ENCODE data around the gene RNF31.

The RNF31 gene

DNA sequence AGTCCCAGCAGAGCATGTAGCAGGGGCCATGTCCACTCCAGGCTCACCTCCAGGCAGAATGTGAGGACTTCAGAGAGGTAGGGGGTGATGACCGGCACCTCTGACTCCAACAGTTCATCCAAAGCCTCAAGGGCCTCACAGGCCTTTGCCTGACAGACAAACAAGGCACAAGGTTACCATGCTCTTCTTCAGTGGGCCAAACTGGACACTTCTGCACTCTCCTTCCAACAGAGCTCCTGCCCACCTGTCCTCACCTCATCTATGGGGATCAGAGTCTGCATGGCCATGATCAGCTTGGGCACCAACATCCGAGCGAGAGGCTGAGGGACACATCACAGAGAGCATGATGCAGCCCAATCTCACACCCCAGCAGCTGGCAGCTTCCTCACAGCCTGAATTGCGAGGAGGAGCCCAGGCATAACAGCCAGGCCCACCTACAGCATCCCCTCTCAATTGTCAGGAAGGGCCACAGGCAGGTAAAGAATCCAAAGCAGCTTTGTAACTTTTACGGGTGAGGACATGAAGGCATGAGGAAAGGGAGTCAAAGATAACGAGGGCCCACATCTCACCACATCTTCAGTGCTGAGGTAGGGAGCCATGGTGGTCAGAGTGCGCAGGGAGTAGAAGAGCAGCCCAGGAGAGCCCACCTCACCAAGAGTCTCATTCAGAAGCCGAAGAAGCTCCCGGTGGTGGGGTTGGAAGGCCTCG is 39.7 kb downstream of the RNF31 start:
- Mint-ChIP-seq H3K9me3 (no peaks in the 10 kb centered on the region), H3K27me3 (ENCODE audit: low read depth, poor library complexity) (peaks cover 10% of the 10 kb centered on the region), H3K27ac (peak overlapping the region; percentile 76), H3K4me1 (peaks cover 36% of the 10 kb centered on the region), H3K36me3 (ENCODE audit: low read depth) (peaks cover 25% of the 10 kb centered on the region), H3K4me3 (peak overlapping the region; percentile 89)
- TF ChIP-seq, protein P1, sequence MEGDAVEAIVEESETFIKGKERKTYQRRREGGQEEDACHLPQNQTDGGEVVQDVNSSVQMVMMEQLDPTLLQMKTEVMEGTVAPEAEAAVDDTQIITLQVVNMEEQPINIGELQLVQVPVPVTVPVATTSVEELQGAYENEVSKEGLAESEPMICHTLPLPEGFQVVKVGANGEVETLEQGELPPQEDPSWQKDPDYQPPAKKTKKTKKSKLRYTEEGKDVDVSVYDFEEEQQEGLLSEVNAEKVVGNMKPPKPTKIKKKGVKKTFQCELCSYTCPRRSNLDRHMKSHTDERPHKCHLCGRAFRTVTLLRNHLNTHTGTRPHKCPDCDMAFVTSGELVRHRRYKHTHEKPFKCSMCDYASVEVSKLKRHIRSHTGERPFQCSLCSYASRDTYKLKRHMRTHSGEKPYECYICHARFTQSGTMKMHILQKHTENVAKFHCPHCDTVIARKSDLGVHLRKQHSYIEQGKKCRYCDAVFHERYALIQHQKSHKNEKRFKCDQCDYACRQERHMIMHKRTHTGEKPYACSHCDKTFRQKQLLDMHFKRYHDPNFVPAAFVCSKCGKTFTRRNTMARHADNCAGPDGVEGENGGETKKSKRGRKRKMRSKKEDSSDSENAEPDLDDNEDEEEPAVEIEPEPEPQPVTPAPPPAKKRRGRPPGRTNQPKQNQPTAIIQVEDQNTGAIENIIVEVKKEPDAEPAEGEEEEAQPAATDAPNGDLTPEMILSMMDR (IDR thresholded peaks at IDR 0.05), result no peak
- no peak for DNase-seq

- H3K9me3 Mint-ChIP-seq, result no peaks in the 10 kb centered on the region
- peak overlapping the region; percentile 89 for H3K4me3 Mint-ChIP-seq
- H3K27me3 Mint-ChIP-seq (ENCODE audit: low read depth, poor library complexity), result peaks cover 10% of the 10 kb centered on the region
- peaks cover 31% of the 10 kb centered on the region for H3K36me3 Mint-ChIP-seq (ENCODE audit: low read depth)
- peaks cover 40% of the 10 kb centered on the region for H3K4me1 Mint-ChIP-seq
- peak overlapping the region; percentile 94 for H3K27ac Mint-ChIP-seq
- TF ChIP-seq, protein P1 (IDR thresholded peaks at IDR 0.05), result no peak
- DNase-seq, result no peak
Observed at GRCh38 chr14:24187539-24187915, 40.2 kb downstream of the RNF31 start.

GRCh38 chr14:24188251-24189058 is 41.2 kb downstream of the RNF31 start, which contains the start of gene IPO4:
Gene IPO4 (minus strand): TSS chr14:24188816. CDS start chr14:24188787, 29 bp downstream.
- DNase-seq, result peak; percentile 92
- TF ChIP-seq, protein P1 (IDR thresholded peaks at IDR 0.05), result no peak
- Mint-ChIP-seq H3K36me3 (ENCODE audit: low read depth) (peaks cover 38% of the 10 kb centered on the region), H3K9me3 (no peaks in the 10 kb centered on the region), H3K27ac (peak within 1 kb of the TSS; percentile 94), H3K27me3 (ENCODE audit: low read depth, poor library complexity) (peaks cover 10% of the 10 kb centered on the region), H3K4me1 (peaks cover 44% of the 10 kb centered on the region), H3K4me3 (peak within 1 kb of the TSS; percentile 89)

DNA sequence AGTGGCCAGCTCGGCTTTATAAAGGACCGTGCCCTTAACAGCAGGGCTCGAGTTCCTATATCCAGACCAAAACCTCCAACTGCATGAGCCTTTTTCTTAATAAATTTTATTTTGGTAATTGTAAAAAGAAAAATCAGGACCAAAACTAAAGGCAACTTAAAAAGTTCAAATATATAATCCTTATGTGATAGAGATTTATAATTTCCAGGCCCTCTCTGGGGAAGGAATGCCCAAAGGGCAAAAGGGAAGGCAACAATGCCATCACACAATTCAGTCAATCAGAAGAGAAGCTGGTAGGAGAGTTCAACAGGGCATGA is 41.7 kb downstream of the RNF31 start:
- peak overlapping the region; percentile 89 for H3K4me3 Mint-ChIP-seq
- TF ChIP-seq, protein P1 (IDR thresholded peaks at IDR 0.05), result no peak
- H3K27ac Mint-ChIP-seq, result peak overlapping the region; percentile 7

DNA sequence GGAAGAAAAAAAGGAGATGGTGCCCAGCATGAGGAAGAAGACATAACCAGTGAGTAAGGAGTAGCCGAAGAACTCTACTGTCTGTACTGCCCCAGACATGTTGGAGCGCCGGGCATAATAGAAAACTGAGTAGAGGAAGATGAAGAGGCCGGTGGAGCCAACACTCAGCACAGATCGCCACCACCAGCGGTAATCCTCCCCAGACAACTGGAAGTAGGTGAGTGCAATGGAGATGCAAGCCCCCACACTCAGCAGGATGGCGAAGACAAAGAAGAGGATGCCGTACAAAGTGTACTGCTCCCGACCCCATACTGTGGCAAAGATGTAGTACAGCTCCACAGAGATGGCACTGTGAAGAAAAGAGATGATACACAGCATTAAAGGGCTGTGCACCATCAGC is 42.2 kb downstream of the RNF31 start:
- TF ChIP-seq, protein P1 (IDR thresholded peaks at IDR 0.05), result no peak
- H3K27me3 Mint-ChIP-seq (ENCODE audit: low read depth, poor library complexity), result peaks cover 10% of the 10 kb centered on the region
- H3K36me3 Mint-ChIP-seq (ENCODE audit: low read depth), result peaks cover 45% of the 10 kb centered on the region
- H3K27ac Mint-ChIP-seq, result peak overlapping the region; percentile 7
- no peaks in the 10 kb centered on the region for H3K9me3 Mint-ChIP-seq
- DNase-seq, result no peak
- peaks cover 51% of the 10 kb centered on the region for H3K4me1 Mint-ChIP-seq
- peak overlapping the region; percentile 89 for H3K4me3 Mint-ChIP-seq

More for the DNA sequence above, 41.7 kb downstream of the RNF31 start:
- no peaks in the 10 kb centered on the region for H3K9me3 Mint-ChIP-seq
- peaks cover 47% of the 10 kb centered on the region for H3K4me1 Mint-ChIP-seq
- peaks cover 41% of the 10 kb centered on the region for H3K36me3 Mint-ChIP-seq (ENCODE audit: low read depth)
- no peak for DNase-seq
- peaks cover 10% of the 10 kb centered on the region for H3K27me3 Mint-ChIP-seq (ENCODE audit: low read depth, poor library complexity)
